ENCODE measurements around the gene DCAF8. TPM values are rescaled to one million over a fixed set of nuclear protein-coding genes. Genes with fewer than 3 reads are reported as not detected.

The DCAF8 gene
- total and polyA plus RNA-seq, 2 experiments from 2014 or later, result 55.0 to 104 TPM

DNA sequence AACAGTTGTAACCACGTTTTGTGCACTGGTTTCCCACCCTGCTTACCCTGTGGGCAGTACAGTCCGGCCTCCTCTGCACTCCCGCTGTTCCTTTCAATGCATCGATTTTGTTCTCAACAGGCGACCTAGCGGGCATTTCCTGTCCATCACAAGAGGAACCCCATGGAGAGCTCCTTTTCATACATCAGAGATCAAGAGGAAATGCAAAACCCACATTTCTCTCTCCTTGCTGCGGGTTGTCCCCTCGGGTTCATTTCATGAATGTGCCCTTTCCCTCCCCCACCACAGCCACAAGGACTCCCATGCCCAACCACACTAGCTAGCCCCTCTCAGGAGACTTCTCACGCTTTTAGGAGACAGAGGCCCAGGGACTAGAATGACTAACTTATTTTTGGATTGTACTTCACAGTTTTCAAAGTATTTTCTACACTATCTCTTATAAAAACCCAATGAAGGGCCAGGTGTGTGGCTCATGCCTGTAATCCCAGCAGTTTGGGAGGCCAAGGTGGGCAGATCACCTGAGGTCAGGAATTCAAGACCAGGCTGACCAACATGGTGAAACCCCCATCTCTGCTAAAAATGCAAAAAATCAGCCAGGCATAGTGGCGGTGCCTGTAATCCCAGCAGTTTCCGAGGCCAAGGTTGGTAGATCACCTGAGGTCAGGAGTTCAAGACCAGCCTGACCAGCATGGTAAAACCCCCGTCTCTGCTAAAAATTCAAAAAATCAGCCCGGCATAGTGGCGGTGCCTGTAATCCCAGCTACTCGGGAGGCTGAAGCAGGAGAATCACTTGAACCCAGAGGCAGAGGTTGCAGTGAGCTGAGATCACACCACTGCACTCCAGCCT, 92.6 kb downstream of the DCAF8 start:
- Histone ChIP-seq H3K4me3 (peak overlapping the region; percentile 33), H3K9me2 (ENCODE audit: insufficient read depth) (peaks cover 13% of the 10 kb centered on the region), H4K20me1 (replicated peaks; ENCODE audit: insufficient read depth) (no peaks in the 10 kb centered on the region), H2AFZ (no peak overlapping the region), H3K4me2 (peak overlapping the region; percentile 56), H3K79me2 (replicated peaks; ENCODE audit: insufficient read depth) (no peaks in the 10 kb centered on the region), H3F3A (replicated peaks; ENCODE audit: low read depth) (peaks cover 20% of the 10 kb centered on the region), H3K36me3 (ENCODE audit: insufficient read depth) (no peaks in the 10 kb centered on the region), H3K27me3 (ENCODE audit: insufficient read depth) (no peaks in the 10 kb centered on the region), H3K27ac (ENCODE audit: low read depth) (peak overlapping the region; percentile 97), H3K4me1 (ENCODE audit: insufficient read depth) (peaks cover 54% of the 10 kb centered on the region)
- peaks cover 26% of the 10 kb centered on the region for H3K27me3 Mint-ChIP-seq (ENCODE audit: insufficient read depth, low read depth, poor library complexity)
- H3K4me3 Mint-ChIP-seq, result peak overlapping the region; percentile 60
- TF ChIP-seq CREB1 (CRISPR knock-in tag; IDR thresholded peaks at IDR 0.05; ENCODE audit: low read depth) (peak; percentile 68), EZH2 (IDR thresholded peaks at IDR 0.05; ENCODE audit: low read depth, unreplicated experiment) (no peak), POLR2AphosphoS5 (IDR thresholded peaks at IDR 0.05; ENCODE audit: low read depth) (peak; percentile 45; the same call in 1 of the 2 replicates), STAT1 (IDR thresholded peaks at IDR 0.05; ENCODE audit: unreplicated experiment) (no peak), ZNF114 (CRISPR knock-in tag; IDR thresholded peaks at IDR 0.05) (no peak), JUNB (IDR thresholded peaks at IDR 0.05; ENCODE audit: unreplicated experiment) (no peak), EZH2phosphoT487 (IDR thresholded peaks at IDR 0.05; ENCODE audit: unreplicated experiment) (no peak), ZNF331 (CRISPR knock-in tag; IDR thresholded peaks at IDR 0.05; ENCODE audit: low read depth) (no peak), NANOG (IDR thresholded peaks at IDR 0.05; ENCODE audit: borderline replicate concordance) (peak; percentile 99)
- TF ChIP-seq, protein P1, sequence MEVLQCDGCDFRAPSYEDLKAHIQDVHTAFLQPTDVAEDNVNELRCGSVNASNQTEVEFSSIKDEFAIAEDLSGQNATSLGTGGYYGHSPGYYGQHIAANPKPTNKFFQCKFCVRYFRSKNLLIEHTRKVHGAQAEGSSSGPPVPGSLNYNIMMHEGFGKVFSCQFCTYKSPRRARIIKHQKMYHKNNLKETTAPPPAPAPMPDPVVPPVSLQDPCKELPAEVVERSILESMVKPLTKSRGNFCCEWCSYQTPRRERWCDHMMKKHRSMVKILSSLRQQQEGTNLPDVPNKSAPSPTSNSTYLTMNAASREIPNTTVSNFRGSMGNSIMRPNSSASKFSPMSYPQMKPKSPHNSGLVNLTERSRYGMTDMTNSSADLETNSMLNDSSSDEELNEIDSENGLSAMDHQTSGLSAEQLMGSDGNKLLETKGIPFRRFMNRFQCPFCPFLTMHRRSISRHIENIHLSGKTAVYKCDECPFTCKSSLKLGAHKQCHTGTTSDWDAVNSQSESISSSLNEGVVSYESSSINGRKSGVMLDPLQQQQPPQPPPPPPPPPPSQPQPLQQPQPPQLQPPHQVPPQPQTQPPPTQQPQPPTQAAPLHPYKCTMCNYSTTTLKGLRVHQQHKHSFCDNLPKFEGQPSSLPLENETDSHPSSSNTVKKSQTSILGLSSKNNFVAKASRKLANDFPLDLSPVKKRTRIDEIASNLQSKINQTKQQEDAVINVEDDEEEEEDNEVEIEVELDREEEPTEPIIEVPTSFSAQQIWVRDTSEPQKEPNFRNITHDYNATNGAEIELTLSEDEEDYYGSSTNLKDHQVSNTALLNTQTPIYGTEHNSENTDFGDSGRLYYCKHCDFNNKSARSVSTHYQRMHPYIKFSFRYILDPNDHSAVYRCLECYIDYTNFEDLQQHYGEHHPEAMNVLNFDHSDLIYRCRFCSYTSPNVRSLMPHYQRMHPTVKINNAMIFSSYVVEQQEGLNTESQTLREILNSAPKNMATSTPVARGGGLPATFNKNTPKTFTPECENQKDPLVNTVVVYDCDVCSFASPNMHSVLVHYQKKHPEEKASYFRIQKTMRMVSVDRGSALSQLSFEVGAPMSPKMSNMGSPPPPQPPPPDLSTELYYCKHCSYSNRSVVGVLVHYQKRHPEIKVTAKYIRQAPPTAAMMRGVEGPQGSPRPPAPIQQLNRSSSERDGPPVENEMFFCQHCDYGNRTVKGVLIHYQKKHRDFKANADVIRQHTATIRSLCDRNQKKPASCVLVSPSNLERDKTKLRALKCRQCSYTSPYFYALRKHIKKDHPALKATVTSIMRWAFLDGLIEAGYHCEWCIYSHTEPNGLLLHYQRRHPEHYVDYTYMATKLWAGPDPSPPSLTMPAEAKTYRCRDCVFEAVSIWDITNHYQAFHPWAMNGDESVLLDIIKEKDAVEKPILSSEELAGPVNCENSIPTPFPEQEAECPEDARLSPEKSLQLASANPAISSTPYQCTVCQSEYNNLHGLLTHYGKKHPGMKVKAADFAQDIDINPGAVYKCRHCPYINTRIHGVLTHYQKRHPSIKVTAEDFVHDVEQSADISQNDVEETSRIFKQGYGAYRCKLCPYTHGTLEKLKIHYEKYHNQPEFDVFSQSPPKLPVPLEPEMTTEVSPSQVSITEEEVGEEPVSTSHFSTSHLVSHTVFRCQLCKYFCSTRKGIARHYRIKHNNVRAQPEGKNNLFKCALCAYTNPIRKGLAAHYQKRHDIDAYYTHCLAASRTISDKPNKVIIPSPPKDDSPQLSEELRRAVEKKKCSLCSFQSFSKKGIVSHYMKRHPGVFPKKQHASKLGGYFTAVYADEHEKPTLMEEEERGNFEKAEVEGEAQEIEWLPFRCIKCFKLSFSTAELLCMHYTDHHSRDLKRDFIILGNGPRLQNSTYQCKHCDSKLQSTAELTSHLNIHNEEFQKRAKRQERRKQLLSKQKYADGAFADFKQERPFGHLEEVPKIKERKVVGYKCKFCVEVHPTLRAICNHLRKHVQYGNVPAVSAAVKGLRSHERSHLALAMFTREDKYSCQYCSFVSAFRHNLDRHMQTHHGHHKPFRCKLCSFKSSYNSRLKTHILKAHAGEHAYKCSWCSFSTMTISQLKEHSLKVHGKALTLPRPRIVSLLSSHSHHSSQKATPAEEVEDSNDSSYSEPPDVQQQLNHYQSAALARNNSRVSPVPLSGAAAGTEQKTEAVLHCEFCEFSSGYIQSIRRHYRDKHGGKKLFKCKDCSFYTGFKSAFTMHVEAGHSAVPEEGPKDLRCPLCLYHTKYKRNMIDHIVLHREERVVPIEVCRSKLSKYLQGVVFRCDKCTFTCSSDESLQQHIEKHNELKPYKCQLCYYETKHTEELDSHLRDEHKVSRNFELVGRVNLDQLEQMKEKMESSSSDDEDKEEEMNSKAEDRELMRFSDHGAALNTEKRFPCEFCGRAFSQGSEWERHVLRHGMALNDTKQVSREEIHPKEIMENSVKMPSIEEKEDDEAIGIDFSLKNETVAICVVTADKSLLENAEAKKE (CRISPR knock-in tag; IDR thresholded peaks at IDR 0.05), result peak; percentile 39; the same call in 1 of the 2 replicates
- TF ChIP-seq, protein P2, sequence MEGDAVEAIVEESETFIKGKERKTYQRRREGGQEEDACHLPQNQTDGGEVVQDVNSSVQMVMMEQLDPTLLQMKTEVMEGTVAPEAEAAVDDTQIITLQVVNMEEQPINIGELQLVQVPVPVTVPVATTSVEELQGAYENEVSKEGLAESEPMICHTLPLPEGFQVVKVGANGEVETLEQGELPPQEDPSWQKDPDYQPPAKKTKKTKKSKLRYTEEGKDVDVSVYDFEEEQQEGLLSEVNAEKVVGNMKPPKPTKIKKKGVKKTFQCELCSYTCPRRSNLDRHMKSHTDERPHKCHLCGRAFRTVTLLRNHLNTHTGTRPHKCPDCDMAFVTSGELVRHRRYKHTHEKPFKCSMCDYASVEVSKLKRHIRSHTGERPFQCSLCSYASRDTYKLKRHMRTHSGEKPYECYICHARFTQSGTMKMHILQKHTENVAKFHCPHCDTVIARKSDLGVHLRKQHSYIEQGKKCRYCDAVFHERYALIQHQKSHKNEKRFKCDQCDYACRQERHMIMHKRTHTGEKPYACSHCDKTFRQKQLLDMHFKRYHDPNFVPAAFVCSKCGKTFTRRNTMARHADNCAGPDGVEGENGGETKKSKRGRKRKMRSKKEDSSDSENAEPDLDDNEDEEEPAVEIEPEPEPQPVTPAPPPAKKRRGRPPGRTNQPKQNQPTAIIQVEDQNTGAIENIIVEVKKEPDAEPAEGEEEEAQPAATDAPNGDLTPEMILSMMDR (conservative IDR thresholded peaks at IDR 0.05; ENCODE audit: low read depth in 2 of 2), result no peak
- TF ChIP-seq, protein P3, sequence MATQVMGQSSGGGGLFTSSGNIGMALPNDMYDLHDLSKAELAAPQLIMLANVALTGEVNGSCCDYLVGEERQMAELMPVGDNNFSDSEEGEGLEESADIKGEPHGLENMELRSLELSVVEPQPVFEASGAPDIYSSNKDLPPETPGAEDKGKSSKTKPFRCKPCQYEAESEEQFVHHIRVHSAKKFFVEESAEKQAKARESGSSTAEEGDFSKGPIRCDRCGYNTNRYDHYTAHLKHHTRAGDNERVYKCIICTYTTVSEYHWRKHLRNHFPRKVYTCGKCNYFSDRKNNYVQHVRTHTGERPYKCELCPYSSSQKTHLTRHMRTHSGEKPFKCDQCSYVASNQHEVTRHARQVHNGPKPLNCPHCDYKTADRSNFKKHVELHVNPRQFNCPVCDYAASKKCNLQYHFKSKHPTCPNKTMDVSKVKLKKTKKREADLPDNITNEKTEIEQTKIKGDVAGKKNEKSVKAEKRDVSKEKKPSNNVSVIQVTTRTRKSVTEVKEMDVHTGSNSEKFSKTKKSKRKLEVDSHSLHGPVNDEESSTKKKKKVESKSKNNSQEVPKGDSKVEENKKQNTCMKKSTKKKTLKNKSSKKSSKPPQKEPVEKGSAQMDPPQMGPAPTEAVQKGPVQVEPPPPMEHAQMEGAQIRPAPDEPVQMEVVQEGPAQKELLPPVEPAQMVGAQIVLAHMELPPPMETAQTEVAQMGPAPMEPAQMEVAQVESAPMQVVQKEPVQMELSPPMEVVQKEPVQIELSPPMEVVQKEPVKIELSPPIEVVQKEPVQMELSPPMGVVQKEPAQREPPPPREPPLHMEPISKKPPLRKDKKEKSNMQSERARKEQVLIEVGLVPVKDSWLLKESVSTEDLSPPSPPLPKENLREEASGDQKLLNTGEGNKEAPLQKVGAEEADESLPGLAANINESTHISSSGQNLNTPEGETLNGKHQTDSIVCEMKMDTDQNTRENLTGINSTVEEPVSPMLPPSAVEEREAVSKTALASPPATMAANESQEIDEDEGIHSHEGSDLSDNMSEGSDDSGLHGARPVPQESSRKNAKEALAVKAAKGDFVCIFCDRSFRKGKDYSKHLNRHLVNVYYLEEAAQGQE (IDR thresholded peaks at IDR 0.05; ENCODE audit: unreplicated experiment), result no peak
- TF ChIP-seq, protein P4, sequence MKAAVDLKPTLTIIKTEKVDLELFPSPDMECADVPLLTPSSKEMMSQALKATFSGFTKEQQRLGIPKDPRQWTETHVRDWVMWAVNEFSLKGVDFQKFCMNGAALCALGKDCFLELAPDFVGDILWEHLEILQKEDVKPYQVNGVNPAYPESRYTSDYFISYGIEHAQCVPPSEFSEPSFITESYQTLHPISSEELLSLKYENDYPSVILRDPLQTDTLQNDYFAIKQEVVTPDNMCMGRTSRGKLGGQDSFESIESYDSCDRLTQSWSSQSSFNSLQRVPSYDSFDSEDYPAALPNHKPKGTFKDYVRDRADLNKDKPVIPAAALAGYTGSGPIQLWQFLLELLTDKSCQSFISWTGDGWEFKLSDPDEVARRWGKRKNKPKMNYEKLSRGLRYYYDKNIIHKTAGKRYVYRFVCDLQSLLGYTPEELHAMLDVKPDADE (IDR thresholded peaks at IDR 0.05), result peak; percentile 95
- H3K9me3 Mint-ChIP-seq, result no peaks in the 10 kb centered on the region; the same call in 1 of the 3 replicates
- peaks cover 61% of the 10 kb centered on the region for H3K4me1 Mint-ChIP-seq
- ATAC-seq, result peak; percentile 77
- H3K27ac Mint-ChIP-seq, result peak overlapping the region; percentile 95
- DNase-seq (ENCODE audit: low spot score), result peak; percentile 96
- H3K36me3 Mint-ChIP-seq (ENCODE audit: low read depth), result no peaks in the 10 kb centered on the region; the same call in 2 of the 3 replicates

Measured in GM23338 (cell line).